GM19238 (cell line): ENCODE measurements around the gene GYPA.
"Not testable (repeated sequence)": the region's sequence is repeated elsewhere in the genome, so short reads cannot be mapped to it uniquely, and the experiment has no call there.

Experiments
- DNase-seq: peaks from one replicate; pipeline ENCODE4 v3.0.0; 2011; ENCODE audit warnings: low spot score; ENCODE audit not compliant: insufficient read length

The GYPA gene

GRCh38 chr4:144129336-144129875 is 11.1 kb downstream of the GYPA start:
- not testable (repeated sequence) for DNase-seq

GRCh38 chr4:144128709-144129320 is 11.7 kb downstream of the GYPA start:
- not testable (repeated sequence) for DNase-seq

GRCh38 chr4:144125109-144125508 is 15.4 kb downstream of the GYPA start:
- DNase-seq, result not testable (repeated sequence)

GRCh38 chr4:144123982-144124635 is 16.4 kb downstream of the GYPA start:
- DNase-seq, result not testable (repeated sequence)

DNA sequence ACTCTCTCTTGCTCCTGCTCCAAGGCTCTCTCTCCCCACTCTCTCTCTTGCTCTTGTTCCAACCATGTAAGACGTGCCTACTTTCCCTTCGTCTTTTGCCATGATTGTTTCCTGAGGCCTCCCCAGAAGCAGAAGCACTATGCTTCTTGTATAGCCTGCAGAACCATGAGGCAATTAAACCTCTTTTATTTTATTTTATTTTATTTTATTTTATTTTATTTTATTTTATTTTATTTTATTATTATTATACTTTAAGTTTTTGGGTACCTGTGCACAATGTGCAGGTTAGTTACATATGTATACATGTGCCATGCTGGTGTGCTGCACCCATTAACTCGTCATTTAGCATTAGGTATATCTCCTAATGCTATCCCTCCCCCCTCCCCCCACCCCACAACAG is 17.2 kb downstream of the GYPA start:
- not testable (repeated sequence) for DNase-seq

GRCh38 chr4:144119752-144120151 is 20.8 kb downstream of the GYPA start:
- not testable (repeated sequence) for DNase-seq

- no peak for DNase-seq
Measured at GRCh38 chr4:144115519-144115918, 25.0 kb downstream of the GYPA start.

DNA sequence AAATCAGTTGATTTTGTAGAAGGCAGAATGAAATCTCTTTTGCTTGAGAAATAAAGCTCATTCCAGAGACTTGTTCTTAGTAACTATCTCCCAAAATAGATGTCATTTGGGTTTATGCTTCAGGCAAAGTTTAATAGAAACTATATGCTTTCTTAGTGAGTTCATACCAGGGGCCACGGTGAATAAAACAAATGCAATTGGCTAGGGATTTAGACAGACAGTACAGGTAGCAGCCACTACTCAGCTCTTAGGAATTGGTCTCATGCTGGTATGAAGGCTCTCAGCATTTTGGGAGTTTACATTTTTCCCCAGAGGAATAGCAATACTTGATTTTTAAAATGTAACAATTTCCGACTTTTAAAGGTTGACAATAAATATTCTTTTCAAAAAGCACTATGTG is 27.0 kb downstream of the GYPA start:
- DNase-seq, result no peak

- DNase-seq, result no peak
Measured at GRCh38 chr4:144104509-144105130, 35.9 kb downstream of the GYPA start.

GRCh38 chr4:144097776-144098175 is 42.7 kb downstream of the GYPA start:
- DNase-seq, result not testable (repeated sequence)

GRCh38 chr4:144093995-144094394 is 46.5 kb downstream of the GYPA start:
- not testable (repeated sequence) for DNase-seq

DNA sequence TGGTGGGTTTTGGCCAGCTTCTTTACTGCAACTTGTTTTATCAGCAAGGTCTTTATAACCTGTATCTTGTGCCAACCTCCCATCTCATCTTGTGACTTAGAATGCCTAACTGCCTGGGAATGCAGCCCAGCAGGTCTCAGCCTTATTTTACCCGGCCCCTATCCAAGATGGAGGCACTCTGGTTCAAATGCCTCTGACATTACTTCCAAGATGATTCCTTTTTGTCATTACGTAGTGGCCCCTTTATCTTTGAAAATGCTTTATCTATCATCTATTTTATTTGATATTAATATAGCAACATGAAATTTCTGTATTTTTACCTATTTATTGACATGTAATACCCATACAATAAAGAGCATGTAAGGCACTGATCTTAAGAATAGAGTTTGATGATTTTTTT is 49.3 kb downstream of the GYPA start:
- not testable (repeated sequence) for DNase-seq

DNA sequence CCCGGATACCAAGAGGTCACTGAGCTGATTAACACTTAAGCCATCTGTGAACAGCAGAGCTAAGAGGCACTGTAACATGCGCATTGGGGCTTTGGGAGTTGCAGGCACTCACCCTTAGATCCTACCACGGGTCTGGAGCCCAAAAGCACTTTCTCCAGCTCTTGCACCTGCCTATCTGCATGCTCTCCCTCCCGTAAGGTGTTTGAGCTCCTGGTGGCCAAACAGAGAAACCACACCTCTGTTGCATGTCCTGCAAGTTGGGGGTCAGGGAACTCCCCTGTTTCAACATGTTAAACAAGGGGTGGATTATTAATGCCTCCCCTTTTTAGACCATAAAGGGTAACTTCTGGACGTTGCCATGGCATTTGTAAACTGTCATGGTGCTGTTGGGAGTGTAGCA is 49.8 kb downstream of the GYPA start:
- DNase-seq, result no peak

DNA sequence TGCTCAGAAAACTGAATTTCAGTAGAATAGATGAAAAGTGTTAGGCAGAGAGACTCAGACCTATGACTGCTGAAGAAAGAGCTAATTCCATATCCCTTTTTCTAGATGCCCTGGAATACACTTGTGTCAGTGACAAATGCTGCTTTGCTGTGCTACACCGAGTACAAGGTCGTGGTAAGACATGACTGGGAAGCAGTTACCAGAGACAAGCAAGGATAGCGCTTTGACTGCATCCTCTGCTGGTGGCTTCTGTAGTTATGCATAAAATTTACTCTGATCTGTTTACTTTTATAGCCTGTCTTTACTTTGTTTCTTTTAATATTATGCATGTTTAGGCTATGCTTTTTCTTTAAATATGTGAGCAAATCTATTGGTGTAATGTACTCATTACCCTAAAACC is 58.5 kb downstream of the GYPA start:
- DNase-seq, result not testable (repeated sequence)

DNA sequence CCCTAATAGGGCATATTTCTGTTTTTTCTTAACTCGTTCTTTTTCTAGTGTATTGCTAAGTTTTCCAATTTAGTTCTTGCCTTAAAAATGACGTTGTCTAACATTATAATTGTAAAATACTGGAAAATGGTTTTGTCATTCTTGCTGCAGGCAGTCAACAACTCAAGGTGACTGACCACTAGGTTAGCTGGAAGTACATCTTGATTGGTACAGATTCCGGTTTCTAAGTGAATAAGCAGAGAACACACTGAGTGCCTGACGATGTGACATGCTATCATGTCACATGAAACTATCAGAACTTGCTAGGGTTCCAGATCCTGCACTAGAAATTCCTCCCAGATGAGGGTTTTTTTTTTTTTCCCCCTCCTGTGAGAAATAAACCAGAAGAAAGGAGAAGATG is 60.4 kb downstream of the GYPA start:
- DNase-seq, result not testable (repeated sequence)

GRCh38 chr4:144078746-144079145 is 61.8 kb downstream of the GYPA start:
- DNase-seq, result not testable (repeated sequence)

DNA sequence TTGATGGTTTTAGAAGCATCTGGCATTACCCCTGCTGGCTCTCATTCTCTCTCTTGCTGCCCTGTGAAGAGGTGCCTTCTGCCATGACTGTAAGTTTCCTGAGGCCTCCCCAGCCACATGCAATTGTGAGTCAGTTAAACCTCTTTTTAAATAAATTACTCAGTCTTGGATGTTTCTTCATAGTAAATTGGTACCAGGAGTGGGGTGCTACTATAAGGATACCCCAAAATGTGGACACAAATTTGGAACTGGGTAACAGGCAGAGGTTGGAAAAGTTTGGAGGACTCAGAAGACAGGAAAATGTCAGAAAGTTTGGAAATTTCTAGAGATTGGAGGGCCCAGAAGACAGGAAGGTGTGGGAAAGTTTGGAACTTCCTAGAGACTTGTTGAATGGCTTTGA is 79.0 kb downstream of the GYPA start:
- not testable (repeated sequence) for DNase-seq

DNA sequence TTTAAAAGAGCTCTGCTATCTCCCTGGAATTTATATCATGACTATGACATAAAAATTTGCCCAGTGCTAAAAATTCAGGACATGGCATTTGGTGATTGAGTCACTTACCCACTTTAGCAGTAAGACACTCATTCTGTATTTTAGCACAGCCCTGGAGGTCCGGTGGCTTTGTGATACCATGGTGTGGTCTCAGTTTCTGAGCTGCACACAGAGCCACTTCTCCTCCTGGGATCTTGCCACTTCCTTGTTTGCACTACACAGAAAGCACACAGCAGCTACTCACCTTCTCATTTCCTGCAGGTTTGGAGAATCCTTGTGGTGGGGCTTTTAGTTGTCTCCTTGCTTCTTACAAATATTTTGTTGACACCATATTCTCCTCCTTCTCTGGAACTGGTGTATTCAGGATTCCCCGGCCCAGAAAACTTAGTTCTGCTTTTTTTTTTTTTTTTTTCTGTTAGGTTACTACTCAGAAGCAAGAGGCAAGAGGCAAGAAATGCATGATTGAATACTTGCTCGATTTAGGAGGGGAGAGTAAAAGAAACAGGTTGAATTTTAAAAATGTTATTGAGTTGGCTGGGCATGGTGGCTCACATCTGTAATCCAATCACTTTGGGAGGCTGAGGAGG is 80.2 kb downstream of the GYPA start:
- not testable (repeated sequence) for DNase-seq
